A549 (cell line): ENCODE data around the gene OR2H1. TPM values are rescaled to one million over a fixed set of nuclear protein-coding genes. Genes with fewer than 3 reads are reported as not detected.

Experiments used
- ATAC-seq, 2 experiments: fragments of 200-7000 bp in 1 of 2; fragments of >200 bp in 1 of 2; cut with Nextera tagmentation in 1 of 2; cut with Tn5 transposase in 1 of 2; 3 replicates each; pipeline versions ENCODE4 v1.8.0 to v1.9.1; 2018 to 2020; ENCODE audit warnings: mild to moderate bottlenecking in 1 of 2, moderate library complexity in 1 of 2
- CTCF ChIA-PET: fragments of 300-600 bp; sonication (Branson Sonifier 250); formaldehyde crosslinking; extraction: SDS; loops from one replicate; lab custom pipeline; 2021; ENCODE audit warnings: antibody characterized with exemption, inconsistent platforms; lab: Yijun Ruan, JAX
- POLR2A ChIA-PET: fragments of 350-600 bp; formaldehyde crosslinking; extraction: SDS; loops from one replicate; lab custom pipeline; 2021; ENCODE audit warnings: antibody characterized with exemption, inconsistent platforms; lab: Yijun Ruan, JAX
- DNase-seq, 2 experiments: peaks; one replicate each; pipeline versions ENCODE4 v3.0.0 to v3.0.0-alpha.2; 2011 to 2016; ENCODE audit warnings: low read depth in 1 of 2, low spot score in 1 of 2
- FAIRE-seq: peaks from 2 replicates; lab custom pipeline; 2011; peaks lifted over from hg19 to GRCh38; lab: Jason Lieb, UNC
- H3K27ac ChIP-seq, 2 experiments: fragments of >200 bp; sonication (Bioruptor Twin); formaldehyde crosslinking; 3 replicates each; pipeline ENCODE4 v1.5.1; 2016 to 2017
- H3K4me1 ChIP-seq: fragments of >200 bp; sonication (Bioruptor Twin); formaldehyde crosslinking; 3 replicates; pipeline ENCODE4 v1.6.1; 2016
- H3K4me2 ChIP-seq: fragments of >200 bp; sonication (Bioruptor Twin); formaldehyde crosslinking; 3 replicates; pipeline ENCODE4 v1.6.1; 2016
- H3K4me3 ChIP-seq: fragments of >200 bp; sonication (Bioruptor Twin); formaldehyde crosslinking; 3 replicates; pipeline ENCODE4 v1.5.1; 2016
- H3K9me3 ChIP-seq: fragments of >200 bp; sonication (Bioruptor Twin); formaldehyde crosslinking; 3 replicates; pipeline ENCODE4 v1.6.1; 2016
- CBX2 ChIP-seq: fragments of 200-600 bp; sonication (generic); IDR thresholded peaks from 2 replicates; pipeline ENCODE4 v1.6.1; 2016; ENCODE audit warnings: low read depth, mild to moderate bottlenecking, borderline replicate concordance
- CBX8 ChIP-seq: fragments of 200-600 bp; sonication (generic); IDR thresholded peaks from 2 replicates; pipeline ENCODE4 v1.6.1; 2016
- CEBPB ChIP-seq, 2 experiments: fragments of >200 bp in 1 of 2; sonication (Bioruptor Twin) in 1 of 2; formaldehyde crosslinking in 1 of 2; IDR thresholded peaks; 2 replicates each; pipeline ENCODE4 v1.6.1; 2012 to 2016
- CTCF ChIP-seq: fragments of >200 bp; sonication (Bioruptor Twin); formaldehyde crosslinking; IDR thresholded peaks from 3 replicates; pipeline ENCODE4 v1.5.1; 2016
- EHMT2 ChIP-seq: fragments of 200-600 bp; sonication (generic); IDR thresholded peaks from 2 replicates; pipeline ENCODE4 v1.6.1; 2016; ENCODE audit warnings: antibody characterized with exemption, low read depth, mild to moderate bottlenecking, moderate library complexity
- EP300 ChIP-seq, 2 experiments: fragments of >200 bp; sonication (Bioruptor Twin); formaldehyde crosslinking; IDR thresholded peaks; 2 replicates in 1 of 2; 3 replicates in 1 of 2; pipeline ENCODE4 v1.6.1; 2016 to 2017
- ESRRA ChIP-seq: fragments of 150-350 bp; IDR thresholded peaks from 2 replicates; pipeline ENCODE4 v1.6.1; 2014; ENCODE audit warnings: mild to moderate bottlenecking, low read length, borderline replicate concordance
- GATA3 ChIP-seq: IDR thresholded peaks from 2 replicates; pipeline ENCODE4 v1.6.1; 2012; ENCODE audit warnings: borderline replicate concordance
- HOXA7 ChIP-seq: fragments of 250-450 bp; sonication (Bioruptor Pico); IDR thresholded peaks from 2 replicates; pipeline ENCODE4 v1.5.0; 2020; ENCODE audit warnings: mild to moderate bottlenecking, moderate library complexity
- HOXB13 ChIP-seq: fragments of 250-450 bp; sonication (Bioruptor Pico); IDR thresholded peaks from 2 replicates; pipeline ENCODE4 v1.5.0; 2020; ENCODE audit warnings: low read depth, mild to moderate bottlenecking, moderate library complexity
- HOXB5 ChIP-seq: fragments of 250-450 bp; sonication (Bioruptor Pico); IDR thresholded peaks from 2 replicates; pipeline ENCODE4 v1.5.0; 2020; ENCODE audit warnings: mild to moderate bottlenecking, moderate library complexity
- JUN ChIP-seq, 2 experiments: fragments of >200 bp; sonication (Bioruptor Twin); formaldehyde crosslinking; IDR thresholded peaks; 2 replicates in 1 of 2; 3 replicates in 1 of 2; pipeline ENCODE4 v1.6.1; 2016 to 2017
- JUNB ChIP-seq: fragments of >200 bp; sonication (Bioruptor Twin); formaldehyde crosslinking; IDR thresholded peaks from 2 replicates; pipeline ENCODE4 v1.6.1; 2016
- KDM5A ChIP-seq: fragments of 200-600 bp; sonication (generic); IDR thresholded peaks from 2 replicates; pipeline ENCODE4 v1.6.1; 2016; ENCODE audit warnings: antibody characterized with exemption, mild to moderate bottlenecking
- MAX ChIP-seq: IDR thresholded peaks from 2 replicates; pipeline ENCODE4 v1.6.1; 2012
- MAZ ChIP-seq: fragments of 150-350 bp; IDR thresholded peaks from 2 replicates; pipeline ENCODE4 v1.6.1; 2014; ENCODE audit warnings: antibody characterized with exemption, low read depth, low read length, borderline replicate concordance
- MYC ChIP-seq: IDR thresholded peaks from 2 replicates; pipeline ENCODE4 v1.6.1; 2012; ENCODE audit warnings: mild to moderate bottlenecking, inconsistent platforms, low read length, improper control_type of control experiment, borderline replicate concordance
- NFE2L2 ChIP-seq: fragments of 150-350 bp; conservative IDR thresholded peaks from 2 replicates; pipeline ENCODE4 v1.6.1; 2014; ENCODE audit warnings: low read length
- NPAS2 ChIP-seq: fragments of 250-450 bp; sonication (Bioruptor Pico); IDR thresholded peaks from 2 replicates; pipeline ENCODE4 v1.8.0; 2022; ENCODE audit warnings: mild to moderate bottlenecking, moderate library complexity, borderline replicate concordance
- NR3C1 ChIP-seq: fragments of >200 bp; sonication (Bioruptor Twin); formaldehyde crosslinking; IDR thresholded peaks from 3 replicates; pipeline ENCODE4 v1.6.1; 2017
- POLR2A ChIP-seq: IDR thresholded peaks from 2 replicates; pipeline ENCODE4 v1.6.1; 2012; ENCODE audit warnings: mild to moderate bottlenecking, low read length
- RAD21 ChIP-seq, 2 experiments: fragments of >200 bp in 1 of 2; sonication (Bioruptor Twin) in 1 of 2; formaldehyde crosslinking in 1 of 2; IDR thresholded peaks in 1 of 2; conservative IDR thresholded peaks in 1 of 2; 2 replicates in 1 of 2; 3 replicates in 1 of 2; pipeline ENCODE4 v1.6.1; 2012 to 2018; ENCODE audit warnings: inconsistent platforms in 1 of 2
- RARB ChIP-seq: fragments of 250-450 bp; sonication (Bioruptor Pico); IDR thresholded peaks from 2 replicates; pipeline ENCODE4 v1.8.0; 2021; ENCODE audit warnings: mild to moderate bottlenecking, moderate library complexity
- RCOR1 ChIP-seq: fragments of 150-350 bp; IDR thresholded peaks from 2 replicates; pipeline ENCODE4 v1.6.1; 2014; ENCODE audit warnings: antibody characterized with exemption, low read length, low read depth
- RNF2 ChIP-seq: fragments of 200-600 bp; sonication (generic); IDR thresholded peaks from 2 replicates; pipeline ENCODE4 v1.6.1; 2016; ENCODE audit warnings: low read depth, mild to moderate bottlenecking, antibody characterized with exemption, moderate library complexity, borderline replicate concordance
- SMC3 ChIP-seq: fragments of >200 bp; sonication (Bioruptor Twin); formaldehyde crosslinking; IDR thresholded peaks from 3 replicates; pipeline ENCODE4 v1.6.1; 2018; ENCODE audit warnings: inconsistent platforms
- TP53 ChIP-seq: fragments of 250-450 bp; sonication (Bioruptor Pico); IDR thresholded peaks from 2 replicates; pipeline ENCODE4 v1.5.0; 2021; ENCODE audit warnings: mild to moderate bottlenecking, moderate library complexity
- ZSCAN20 ChIP-seq: fragments of 250-450 bp; sonication (Bioruptor Pico); IDR thresholded peaks from 2 replicates; pipeline ENCODE4 v1.8.0; 2022; ENCODE audit warnings: mild to moderate bottlenecking, moderate library complexity
- WGBS: methylation state at CpG from one replicate; pipeline ENCODE4 v1.1.6; 2017; ENCODE audit errors: missing lambda C conversion rate; 5-methylcytosine and 5-hydroxymethylcytosine counted together
- polyA plus RNA-seq, 4 experiments: library from polyadenylated mRNA; depleted of rRNA in 3 of 4; stranded (reverse); fragments of >200 nt; fragmentation: RNase III in 1 of 4; extraction: RNeasy Plus Mini Kit Qiagen cat#74134 plus additional on column Dnase treatment in 1 of 4; gene quantifications; 2 replicates in 3 of 4; 3 replicates in 1 of 4; pipeline ENCODE4 v1.2.3, GENCODE V29; 2011 to 2017
- TF ChIP-seq, protein P1 (sequence below): fragments of 150-350 bp; IDR thresholded peaks from 2 replicates; pipeline ENCODE4 v1.6.1; 2014; ENCODE audit warnings: low read depth, mild to moderate bottlenecking, low read length
- TF ChIP-seq, protein P2 (sequence below): fragments of 450-650 bp; IDR thresholded peaks from 2 replicates; pipeline ENCODE4 v1.6.1; 2014; ENCODE audit warnings: antibody characterized with exemption
- TF ChIP-seq, protein P3 (sequence below): fragments of >200 bp; sonication (Bioruptor Twin); formaldehyde crosslinking; IDR thresholded peaks from 3 replicates; pipeline ENCODE4 v1.6.1; 2016

The OR2H1 gene
- polyA plus RNA-seq, 2 of the 4 experiments (the other 2 are of a cell fraction) = not detected

DNA sequence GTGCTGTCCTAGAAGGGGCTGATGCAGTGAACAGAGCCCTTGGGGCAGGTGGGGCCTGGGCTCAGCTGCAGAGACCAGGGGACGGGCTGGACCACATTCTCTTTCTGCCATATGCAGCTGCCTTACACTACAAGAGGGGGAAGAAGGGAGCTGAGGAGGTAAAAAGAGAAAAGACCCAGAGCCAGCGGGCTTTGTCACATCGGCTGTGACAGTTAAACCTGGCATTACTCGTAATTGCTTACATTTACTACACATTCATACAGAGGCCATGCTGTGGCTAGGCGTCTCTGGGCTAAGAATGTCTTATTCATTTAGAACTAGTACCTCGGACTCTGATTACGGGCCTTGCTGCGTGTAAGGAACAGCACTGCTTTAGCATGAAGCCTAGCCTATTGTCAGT is 43.6 kb downstream of the OR2H1 start:
- CTCF ChIA-PET = no interaction called here
- no peak overlapping the region for H3K4me3 ChIP-seq
- WGBS = 39% methylated on average over 8 of the region's 8 CpGs
- DNase-seq = no peak
- no peak overlapping the region for H3K4me2 ChIP-seq
- ATAC-seq = no peak
- no peaks in the 10 kb centered on the region for H3K4me1 ChIP-seq
- POLR2A ChIA-PET = no interaction called here
- no peak overlapping the region for H3K27ac ChIP-seq
- FAIRE-seq = no peak
- H3K9me3 ChIP-seq = no peaks in the 10 kb centered on the region
- TF ChIP-seq NFE2L2 (no peak), EHMT2 (no peak), SMC3 (no peak)

- TF ChIP-seq GATA3 (no peak), HOXB5 (CRISPR knock-in tag) (no peak), POLR2A (no peak), MAX (no peak), CTCF (no peak), EHMT2 (no peak), RARB (CRISPR knock-in tag) (no peak), CEBPB (IDR thresholded peaks at IDR 0.05) (no peak), NPAS2 (CRISPR knock-in tag) (no peak), MYC (no peak), CBX2 (no peak), TP53 (CRISPR knock-in tag) (no peak), NR3C1 (no peak), JUNB (no peak), CBX8 (no peak), HOXB13 (CRISPR knock-in tag) (no peak)
- TF ChIP-seq, protein P1, sequence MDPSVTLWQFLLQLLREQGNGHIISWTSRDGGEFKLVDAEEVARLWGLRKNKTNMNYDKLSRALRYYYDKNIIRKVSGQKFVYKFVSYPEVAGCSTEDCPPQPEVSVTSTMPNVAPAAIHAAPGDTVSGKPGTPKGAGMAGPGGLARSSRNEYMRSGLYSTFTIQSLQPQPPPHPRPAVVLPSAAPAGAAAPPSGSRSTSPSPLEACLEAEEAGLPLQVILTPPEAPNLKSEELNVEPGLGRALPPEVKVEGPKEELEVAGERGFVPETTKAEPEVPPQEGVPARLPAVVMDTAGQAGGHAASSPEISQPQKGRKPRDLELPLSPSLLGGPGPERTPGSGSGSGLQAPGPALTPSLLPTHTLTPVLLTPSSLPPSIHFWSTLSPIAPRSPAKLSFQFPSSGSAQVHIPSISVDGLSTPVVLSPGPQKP = no peak
- TF ChIP-seq, protein P2, sequence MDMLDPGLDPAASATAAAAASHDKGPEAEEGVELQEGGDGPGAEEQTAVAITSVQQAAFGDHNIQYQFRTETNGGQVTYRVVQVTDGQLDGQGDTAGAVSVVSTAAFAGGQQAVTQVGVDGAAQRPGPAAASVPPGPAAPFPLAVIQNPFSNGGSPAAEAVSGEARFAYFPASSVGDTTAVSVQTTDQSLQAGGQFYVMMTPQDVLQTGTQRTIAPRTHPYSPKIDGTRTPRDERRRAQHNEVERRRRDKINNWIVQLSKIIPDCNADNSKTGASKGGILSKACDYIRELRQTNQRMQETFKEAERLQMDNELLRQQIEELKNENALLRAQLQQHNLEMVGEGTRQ = no peak
- no peak overlapping the region for H3K4me3 ChIP-seq
- 47% methylated on average over 2 of the region's 6 CpGs for WGBS
- POLR2A ChIA-PET = no interaction called here
- CTCF ChIA-PET = no interaction called here
- no peak for DNase-seq
- H3K27ac ChIP-seq = no peak overlapping the region
- H3K4me2 ChIP-seq = no peak overlapping the region
- FAIRE-seq = no peak
- no peaks in the 10 kb centered on the region for H3K4me1 ChIP-seq
- no peaks in the 10 kb centered on the region for H3K9me3 ChIP-seq
- no peak for ATAC-seq
These were observed 44.2 kb downstream of the OR2H1 start for GRCh38 chr6:29501106-29501505.

DNA sequence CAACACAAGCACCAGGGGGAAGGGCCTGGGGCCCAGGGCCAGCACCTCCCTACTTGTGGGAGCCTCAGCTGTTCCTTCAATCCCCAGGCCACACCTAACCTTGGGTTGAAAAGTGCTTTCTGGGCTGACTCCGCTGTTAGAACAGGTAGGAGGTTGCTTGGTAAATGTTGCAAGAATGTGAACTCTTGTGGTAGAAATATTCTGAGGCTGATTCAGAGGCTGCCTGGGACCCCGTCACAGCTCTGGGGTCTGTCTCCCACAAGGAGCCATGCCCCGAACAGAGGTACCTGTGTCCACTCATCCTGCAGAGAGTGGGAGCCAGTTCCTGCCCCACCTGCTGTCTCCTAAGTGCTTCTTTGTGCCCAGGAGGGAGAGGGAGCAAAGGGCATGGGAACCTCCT is 45.2 kb downstream of the OR2H1 start:
- Histone ChIP-seq H3K4me2 (no peak overlapping the region), H3K9me3 (no peaks in the 10 kb centered on the region), H3K27ac (no peak overlapping the region), H3K4me1 (no peaks in the 10 kb centered on the region), H3K4me3 (no peak overlapping the region)
- WGBS = 10% methylated on average over 2 of the region's 3 CpGs
- ChIA-PET CTCF (no interaction called here), POLR2A (no interaction called here)
- ATAC-seq (no peak), FAIRE-seq (no peak), DNase-seq (no peak)
- TF ChIP-seq NPAS2 (CRISPR knock-in tag) (no peak), JUNB (no peak), JUN (IDR thresholded peaks at IDR 0.05) (no peak), HOXA7 (no peak), ZSCAN20 (no peak), KDM5A (no peak), ESRRA (no peak), RAD21 (conservative IDR thresholded peaks at IDR 0.05 in 1 of 2, IDR thresholded peaks at IDR 0.05 in 1 of 2) (no peak), CBX8 (no peak), EP300 (IDR thresholded peaks at IDR 0.05) (no peak), MAZ (no peak), POLR2A (no peak), RNF2 (no peak), RCOR1 (no peak), TP53 (CRISPR knock-in tag) (no peak)
- TF ChIP-seq, protein P3, sequence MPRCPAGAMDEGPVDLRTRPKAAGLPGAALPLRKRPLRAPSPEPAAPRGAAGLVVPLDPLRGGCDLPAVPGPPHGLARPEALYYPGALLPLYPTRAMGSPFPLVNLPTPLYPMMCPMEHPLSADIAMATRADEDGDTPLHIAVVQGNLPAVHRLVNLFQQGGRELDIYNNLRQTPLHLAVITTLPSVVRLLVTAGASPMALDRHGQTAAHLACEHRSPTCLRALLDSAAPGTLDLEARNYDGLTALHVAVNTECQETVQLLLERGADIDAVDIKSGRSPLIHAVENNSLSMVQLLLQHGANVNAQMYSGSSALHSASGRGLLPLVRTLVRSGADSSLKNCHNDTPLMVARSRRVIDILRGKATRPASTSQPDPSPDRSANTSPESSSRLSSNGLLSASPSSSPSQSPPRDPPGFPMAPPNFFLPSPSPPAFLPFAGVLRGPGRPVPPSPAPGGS = no peak
